WTC11 (cell line): ENCODE measurements around the gene OR6B3. TPM values are rescaled to one million over a fixed set of nuclear protein-coding genes. Genes with fewer than 3 reads are reported as not detected.

Source experiments
- ATAC-seq: fragments of 200-7000 bp; cut with Tn5 transposase; 2 replicates; pipeline ENCODE4 v1.10.0; 2021; ENCODE audit warnings: mild to moderate bottlenecking, moderate library complexity
- CTCF ChIA-PET: fragments of 300-600 bp; sonication (Branson Sonifier 250); formaldehyde crosslinking; loops from one replicate; lab custom pipeline; 2021; ENCODE audit warnings: antibody characterized with exemption; lab: Charles Lee
- POLR2A ChIA-PET: fragments of 350-600 bp; sonication (Branson Sonifier 250); formaldehyde crosslinking; loops from one replicate; lab custom pipeline; 2021; ENCODE audit warnings: antibody characterized with exemption; lab: Charles Lee
- DNase-seq: peaks from one replicate; pipeline ENCODE4 v3.0.0; 2021; ENCODE audit warnings: low spot score
- H3K27ac Mint-ChIP-seq: 2 replicates; pipeline ENCODE4 v1.8.0; 2021; ENCODE audit warnings: mixed read lengths
- H3K27me3 Mint-ChIP-seq: 2 replicates; pipeline ENCODE4 v1.8.0; 2021; ENCODE audit warnings: low read depth, mild to moderate bottlenecking, moderate library complexity, mixed read lengths
- H3K36me3 Mint-ChIP-seq: 2 replicates; pipeline ENCODE4 v1.8.0; 2021; ENCODE audit warnings: mixed read lengths
- H3K4me1 Mint-ChIP-seq: 2 replicates; pipeline ENCODE4 v1.8.0; 2022; ENCODE audit warnings: mixed read lengths
- H3K4me3 Mint-ChIP-seq: 2 replicates; pipeline ENCODE4 v1.8.0; 2021; ENCODE audit warnings: mild to moderate bottlenecking, moderate library complexity, mixed read lengths
- H3K9me3 Mint-ChIP-seq: 2 replicates; pipeline ENCODE4 v1.8.0; 2021; ENCODE audit warnings: mixed read lengths
- FOXJ3 ChIP-seq: sonication (generic); formaldehyde crosslinking; IDR thresholded peaks from 2 replicates; pipeline ENCODE4 v1.9.0; 2021; ENCODE audit warnings: missing genetic modification reagents, mild to moderate bottlenecking, borderline replicate concordance
- FOXK1 ChIP-seq: sonication (generic); formaldehyde crosslinking; IDR thresholded peaks from 2 replicates; pipeline ENCODE4 v1.8.0; 2022; ENCODE audit warnings: mild to moderate bottlenecking, moderate library complexity, missing genetic modification reagents
- IRF2 ChIP-seq: sonication (generic); formaldehyde crosslinking; IDR thresholded peaks from 2 replicates; pipeline ENCODE4 v1.8.0; 2022; ENCODE audit warnings: low read depth, missing genetic modification reagents, borderline replicate concordance
- JUN ChIP-seq: sonication (generic); formaldehyde crosslinking; IDR thresholded peaks from 2 replicates; pipeline ENCODE4 v1.8.0; 2023; ENCODE audit warnings: mild to moderate bottlenecking, missing genetic modification reagents
- NFYB ChIP-seq: sonication (generic); formaldehyde crosslinking; conservative IDR thresholded peaks from 2 replicates; pipeline ENCODE4 v1.8.0; 2022; ENCODE audit warnings: low read depth, missing genetic modification reagents
- NR2C2 ChIP-seq: sonication (generic); formaldehyde crosslinking; IDR thresholded peaks from 2 replicates; pipeline ENCODE4 v1.8.0; 2022; ENCODE audit warnings: mild to moderate bottlenecking, missing genetic modification reagents
- RELA ChIP-seq: sonication (generic); formaldehyde crosslinking; IDR thresholded peaks from 2 replicates; pipeline ENCODE4 v1.8.1; 2022; ENCODE audit warnings: missing genetic modification reagents, mild to moderate bottlenecking, borderline replicate concordance
- RORB ChIP-seq: fragments of 250-450 bp; sonication (Bioruptor Pico); IDR thresholded peaks from 2 replicates; pipeline ENCODE4 v1.9.0; 2021; ENCODE audit warnings: mild to moderate bottlenecking
- SMAD3 ChIP-seq: sonication (generic); formaldehyde crosslinking; IDR thresholded peaks from 2 replicates; pipeline ENCODE4 v1.8.0; 2022; ENCODE audit warnings: missing genetic modification reagents, mild to moderate bottlenecking, borderline replicate concordance
- TCF7 ChIP-seq: sonication (generic); formaldehyde crosslinking; IDR thresholded peaks from 2 replicates; pipeline ENCODE4 v1.8.0; 2022; ENCODE audit warnings: mild to moderate bottlenecking, low read depth, missing genetic modification reagents, moderate library complexity
- TP53 ChIP-seq: sonication (generic); formaldehyde crosslinking; IDR thresholded peaks from 2 replicates; pipeline ENCODE4 v1.8.1; 2023; ENCODE audit warnings: mild to moderate bottlenecking, missing genetic modification reagents
- ZBTB21 ChIP-seq: sonication (generic); formaldehyde crosslinking; IDR thresholded peaks from 2 replicates; pipeline ENCODE4 v1.8.1; 2023; ENCODE audit warnings: mild to moderate bottlenecking, missing genetic modification reagents, borderline replicate concordance
- ZNF317 ChIP-seq: sonication (generic); formaldehyde crosslinking; IDR thresholded peaks from 2 replicates; pipeline ENCODE4 v1.8.1; 2023; ENCODE audit warnings: low read depth, mild to moderate bottlenecking, moderate library complexity, missing genetic modification reagents, borderline replicate concordance
- ZNF416 ChIP-seq: fragments of 250-450 bp; sonication (Bioruptor Pico); IDR thresholded peaks from 2 replicates; pipeline ENCODE4 v1.9.0; 2021; ENCODE audit warnings: mild to moderate bottlenecking, inconsistent platforms
- total RNA-seq: library from RNA; stranded (reverse); gene quantifications from 3 replicates; pipeline ENCODE4 v1.2.3, GENCODE V29; 2021
- TF ChIP-seq, protein P1 (sequence below): fragments of 250-450 bp; sonication (Bioruptor Pico); conservative IDR thresholded peaks from 2 replicates; pipeline ENCODE4 v1.9.0; 2021; ENCODE audit warnings: mild to moderate bottlenecking
- TF ChIP-seq, protein P2 (sequence below): sonication (generic); formaldehyde crosslinking; IDR thresholded peaks from 2 replicates; pipeline ENCODE4 v1.8.1; 2022; ENCODE audit warnings: mild to moderate bottlenecking, moderate library complexity, missing genetic modification reagents
- TF ChIP-seq, protein P3 (sequence below): fragments of 250-450 bp; sonication (Bioruptor Pico); IDR thresholded peaks from 2 replicates; pipeline ENCODE4 v1.9.0; 2021; ENCODE audit warnings: mild to moderate bottlenecking
- TF ChIP-seq, protein P4 (sequence below): fragments of 250-450 bp; sonication (Bioruptor Pico); IDR thresholded peaks from 2 replicates; pipeline ENCODE4 v1.9.0; 2021; ENCODE audit warnings: moderate library complexity, mild to moderate bottlenecking, inconsistent platforms, borderline replicate concordance
- TF ChIP-seq, protein P5 (sequence below): sonication (generic); formaldehyde crosslinking; IDR thresholded peaks from 2 replicates; pipeline ENCODE4 v1.8.0; 2022; ENCODE audit warnings: mild to moderate bottlenecking, missing genetic modification reagents
- TF ChIP-seq, protein P6 (sequence below): fragments of 250-450 bp; sonication (Bioruptor Pico); IDR thresholded peaks from 2 replicates; pipeline ENCODE4 v1.9.0; 2021; ENCODE audit warnings: mild to moderate bottlenecking

OR6B3 gene
- total RNA-seq, 1 experiment from 2014 or later = not detected

DNA sequence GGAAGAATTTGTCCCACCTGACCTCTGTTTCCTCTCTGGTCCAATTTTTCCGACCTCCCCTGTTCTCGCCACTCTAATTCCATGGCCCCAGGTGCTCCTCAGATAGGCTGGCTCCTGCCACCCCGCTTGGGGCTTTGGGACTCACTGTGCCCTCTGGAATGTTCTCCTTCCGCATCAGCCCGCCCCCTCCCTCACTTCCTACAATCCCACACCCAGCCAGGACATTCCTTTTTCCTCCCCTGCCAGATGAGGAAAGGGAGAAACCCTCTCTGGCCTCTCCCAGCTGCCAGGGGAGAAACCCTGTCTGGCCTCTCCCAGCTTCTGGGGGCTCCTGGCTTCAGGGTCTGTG is 20.0 kb downstream of the OR6B3 start (continued):
- TF ChIP-seq, protein P1, sequence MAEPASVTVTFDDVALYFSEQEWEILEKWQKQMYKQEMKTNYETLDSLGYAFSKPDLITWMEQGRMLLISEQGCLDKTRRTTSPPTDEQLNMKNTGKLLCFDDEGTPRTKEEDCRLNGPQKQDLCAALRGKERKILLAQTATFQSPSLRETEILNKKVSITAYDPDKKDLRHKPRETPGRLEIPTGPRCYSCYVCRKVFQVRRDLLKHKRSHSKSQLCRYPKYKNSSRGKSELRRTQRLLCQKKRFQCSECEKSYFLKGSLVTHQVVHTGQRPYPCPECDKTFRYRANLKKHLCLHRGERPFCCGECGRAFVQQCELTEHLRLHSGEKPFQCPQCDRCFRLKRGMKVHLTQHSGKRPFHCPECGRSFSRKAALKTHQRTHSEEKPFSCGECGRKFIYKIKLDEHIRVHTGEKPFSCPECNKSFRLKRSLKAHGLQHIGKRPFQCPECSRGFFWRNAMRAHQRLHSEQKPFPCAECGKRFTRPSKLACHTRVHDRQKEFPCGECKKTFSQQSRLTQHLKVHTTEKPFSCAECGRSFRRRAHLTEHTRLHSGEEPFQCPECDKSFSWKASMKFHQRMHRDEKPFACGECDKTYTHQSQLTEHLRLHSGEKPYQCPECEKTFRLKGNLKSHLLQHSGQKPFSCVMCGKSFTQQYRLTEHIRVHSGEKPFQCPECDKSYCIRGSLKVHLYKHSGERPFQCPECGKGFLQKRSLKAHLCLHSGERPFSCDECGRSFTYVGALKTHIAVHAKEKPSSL = no peak
- TF ChIP-seq, protein P2, sequence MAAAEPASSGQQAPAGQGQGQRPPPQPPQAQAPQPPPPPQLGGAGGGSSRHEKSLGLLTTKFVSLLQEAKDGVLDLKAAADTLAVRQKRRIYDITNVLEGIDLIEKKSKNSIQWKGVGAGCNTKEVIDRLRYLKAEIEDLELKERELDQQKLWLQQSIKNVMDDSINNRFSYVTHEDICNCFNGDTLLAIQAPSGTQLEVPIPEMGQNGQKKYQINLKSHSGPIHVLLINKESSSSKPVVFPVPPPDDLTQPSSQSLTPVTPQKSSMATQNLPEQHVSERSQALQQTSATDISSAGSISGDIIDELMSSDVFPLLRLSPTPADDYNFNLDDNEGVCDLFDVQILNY (CRISPR knock-in tag) = no peak
- TF ChIP-seq, protein P3, sequence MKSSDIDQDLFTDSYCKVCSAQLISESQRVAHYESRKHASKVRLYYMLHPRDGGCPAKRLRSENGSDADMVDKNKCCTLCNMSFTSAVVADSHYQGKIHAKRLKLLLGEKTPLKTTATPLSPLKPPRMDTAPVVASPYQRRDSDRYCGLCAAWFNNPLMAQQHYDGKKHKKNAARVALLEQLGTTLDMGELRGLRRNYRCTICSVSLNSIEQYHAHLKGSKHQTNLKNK (CRISPR knock-in tag) = no peak
- TF ChIP-seq TP53 (CRISPR knock-in tag) (no peak), TCF7 (no peak)

DNA sequence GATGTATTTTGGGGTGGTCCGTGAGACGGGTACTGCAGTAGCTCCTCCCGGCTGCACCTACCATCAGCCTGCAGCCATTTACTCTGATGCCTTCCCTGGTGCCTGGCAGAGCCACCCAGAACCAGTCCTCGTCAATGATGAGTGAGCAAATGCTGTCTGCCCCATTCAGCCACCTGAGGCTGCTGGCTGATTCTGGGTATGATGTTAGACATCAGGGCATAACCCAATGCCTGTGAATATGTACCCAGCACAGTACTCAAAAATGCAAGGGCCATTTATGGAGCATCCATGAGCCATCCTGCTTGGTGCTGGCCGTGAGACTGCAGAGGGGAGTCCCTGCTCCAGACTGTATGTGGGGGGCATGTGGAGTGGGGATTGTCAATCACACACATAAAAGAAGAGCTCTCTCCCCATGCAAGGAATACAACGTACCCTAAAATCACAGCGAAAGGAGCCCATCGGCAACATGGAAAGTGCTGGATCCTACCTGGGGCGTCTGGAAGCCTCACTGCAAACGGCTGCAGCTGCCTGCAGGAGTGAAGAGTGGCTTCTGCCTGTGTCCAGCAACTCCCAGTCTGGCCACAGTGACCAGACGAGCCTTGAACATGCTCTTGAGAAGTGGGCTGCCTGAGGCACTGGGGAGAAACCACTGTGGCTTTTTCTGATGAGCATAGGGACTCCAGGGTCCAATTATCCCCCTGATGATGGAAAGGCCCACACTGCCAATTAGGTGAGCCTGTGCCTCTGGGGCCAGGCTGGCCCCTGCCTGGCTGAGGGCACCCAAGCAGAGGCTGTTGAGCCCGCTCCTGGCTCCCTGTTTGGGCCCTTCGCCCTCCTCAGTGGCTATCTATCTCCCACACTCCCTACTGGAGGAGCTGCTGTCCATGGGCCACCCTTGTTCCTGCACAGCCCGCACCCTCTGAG is 20.7 kb downstream of the OR6B3 start:
- no peak for DNase-seq
- Mint-ChIP-seq H3K9me3 (no peaks in the 10 kb centered on the region), H3K36me3 (no peaks in the 10 kb centered on the region)
- TF ChIP-seq, protein P4, sequence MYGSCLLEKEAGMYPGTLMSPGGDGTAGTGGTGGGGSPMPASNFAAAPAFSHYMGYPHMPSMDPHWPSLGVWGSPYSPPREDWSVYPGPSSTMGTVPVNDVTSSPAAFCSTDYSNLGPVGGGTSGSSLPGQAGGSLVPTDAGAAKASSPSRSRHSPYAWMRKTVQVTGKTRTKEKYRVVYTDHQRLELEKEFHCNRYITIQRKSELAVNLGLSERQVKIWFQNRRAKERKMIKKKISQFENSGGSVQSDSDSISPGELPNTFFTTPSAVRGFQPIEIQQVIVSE (CRISPR knock-in tag) = no peak
- TF ChIP-seq, protein P5, sequence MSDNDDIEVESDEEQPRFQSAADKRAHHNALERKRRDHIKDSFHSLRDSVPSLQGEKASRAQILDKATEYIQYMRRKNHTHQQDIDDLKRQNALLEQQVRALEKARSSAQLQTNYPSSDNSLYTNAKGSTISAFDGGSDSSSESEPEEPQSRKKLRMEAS (CRISPR knock-in tag) = no peak
- TF ChIP-seq RELA (no peak), ZBTB21 (CRISPR knock-in tag) (no peak), JUN (CRISPR knock-in tag) (no peak), SMAD3 (CRISPR knock-in tag) (no peak), NFYB (no peak), ZNF416 (CRISPR knock-in tag) (no peak), FOXJ3 (no peak), NR2C2 (no peak), FOXK1 (no peak), ZNF317 (CRISPR knock-in tag) (no peak), IRF2 (no peak), RORB (no peak)
- TF ChIP-seq, protein P6, sequence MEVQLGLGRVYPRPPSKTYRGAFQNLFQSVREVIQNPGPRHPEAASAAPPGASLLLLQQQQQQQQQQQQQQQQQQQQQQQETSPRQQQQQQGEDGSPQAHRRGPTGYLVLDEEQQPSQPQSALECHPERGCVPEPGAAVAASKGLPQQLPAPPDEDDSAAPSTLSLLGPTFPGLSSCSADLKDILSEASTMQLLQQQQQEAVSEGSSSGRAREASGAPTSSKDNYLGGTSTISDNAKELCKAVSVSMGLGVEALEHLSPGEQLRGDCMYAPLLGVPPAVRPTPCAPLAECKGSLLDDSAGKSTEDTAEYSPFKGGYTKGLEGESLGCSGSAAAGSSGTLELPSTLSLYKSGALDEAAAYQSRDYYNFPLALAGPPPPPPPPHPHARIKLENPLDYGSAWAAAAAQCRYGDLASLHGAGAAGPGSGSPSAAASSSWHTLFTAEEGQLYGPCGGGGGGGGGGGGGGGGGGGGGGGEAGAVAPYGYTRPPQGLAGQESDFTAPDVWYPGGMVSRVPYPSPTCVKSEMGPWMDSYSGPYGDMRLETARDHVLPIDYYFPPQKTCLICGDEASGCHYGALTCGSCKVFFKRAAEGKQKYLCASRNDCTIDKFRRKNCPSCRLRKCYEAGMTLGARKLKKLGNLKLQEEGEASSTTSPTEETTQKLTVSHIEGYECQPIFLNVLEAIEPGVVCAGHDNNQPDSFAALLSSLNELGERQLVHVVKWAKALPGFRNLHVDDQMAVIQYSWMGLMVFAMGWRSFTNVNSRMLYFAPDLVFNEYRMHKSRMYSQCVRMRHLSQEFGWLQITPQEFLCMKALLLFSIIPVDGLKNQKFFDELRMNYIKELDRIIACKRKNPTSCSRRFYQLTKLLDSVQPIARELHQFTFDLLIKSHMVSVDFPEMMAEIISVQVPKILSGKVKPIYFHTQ (CRISPR knock-in tag) = no peak
- TF ChIP-seq, all 79 proteins: peak for 0
- POLR2A ChIA-PET = no interaction called here
- Mint-ChIP-seq H3K4me1 (peaks cover 3% of the 10 kb centered on the region; the same call in 1 of the 2 replicates), H3K27ac (no peak overlapping the region), H3K27me3 (peaks cover 48% of the 10 kb centered on the region), H3K4me3 (no peak overlapping the region)
- peak; percentile 30; the same call in 1 of the 2 replicates for ATAC-seq
- CTCF ChIA-PET = interaction anchor here (0.9 kb wide), 1 partner anchor 11 kb away, joined by 3 read pairs; no protein-coding TSS in a partner anchor
